HUES6 (cell line): ENCODE data around the gene RBM42.

ENCODE experiments used
- H3K27ac ChIP-seq: 2 replicates; pipeline ENCODE4 v1.7.0; 2013; ENCODE audit warnings: low read depth, mild to moderate bottlenecking, low read length, inconsistent platforms
- H3K27me3 ChIP-seq: 2 replicates; pipeline ENCODE4 v1.6.1; 2013; ENCODE audit warnings: low read length; ENCODE audit not compliant: control insufficient read depth, insufficient read depth
- H3K36me3 ChIP-seq: 2 replicates; pipeline ENCODE4 v1.6.1; 2013; ENCODE audit warnings: low read length; ENCODE audit not compliant: control insufficient read depth, insufficient read depth
- H3K4me1 ChIP-seq: 2 replicates; pipeline ENCODE4 v1.6.1; 2013; ENCODE audit warnings: low read length; ENCODE audit not compliant: control insufficient read depth, insufficient read depth
- H3K4me3 ChIP-seq: 2 replicates; pipeline ENCODE4 v1.5.1; 2013; ENCODE audit warnings: low read depth, low read length
- H3K9ac ChIP-seq: one replicate; pipeline ENCODE4 v1.6.1; 2013; ENCODE audit warnings: mild to moderate bottlenecking, low read length
- H3K9me3 ChIP-seq: 2 replicates; pipeline ENCODE4 v1.6.1; 2013; ENCODE audit warnings: low read depth, low read length; ENCODE audit not compliant: control insufficient read depth, insufficient read depth

Gene RBM42

DNA sequence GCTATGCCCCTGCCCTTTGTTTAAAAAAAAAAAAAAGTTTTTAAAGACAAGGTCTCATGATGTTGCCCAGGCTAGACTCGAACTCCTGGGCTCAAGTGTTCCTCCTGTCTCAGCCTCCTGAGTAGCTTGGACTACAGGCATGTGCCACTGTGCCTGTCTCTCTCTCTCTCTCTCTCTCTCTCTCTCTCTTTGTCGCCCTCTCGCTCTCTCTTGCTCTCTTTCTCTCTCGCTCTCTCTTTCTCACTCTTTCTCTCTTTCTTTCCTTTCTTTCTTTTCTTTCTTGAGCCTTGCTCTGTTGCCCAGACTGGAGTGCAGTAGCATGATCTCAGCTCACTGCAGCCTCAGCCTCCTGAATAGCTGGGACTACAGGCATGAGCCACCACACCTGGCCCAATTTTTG lies 26.8 kb downstream of the RBM42 start:
- H3K4me3 ChIP-seq: no peak overlapping the region
- H3K36me3 ChIP-seq: peaks cover 72% of the 10 kb centered on the region

DNA sequence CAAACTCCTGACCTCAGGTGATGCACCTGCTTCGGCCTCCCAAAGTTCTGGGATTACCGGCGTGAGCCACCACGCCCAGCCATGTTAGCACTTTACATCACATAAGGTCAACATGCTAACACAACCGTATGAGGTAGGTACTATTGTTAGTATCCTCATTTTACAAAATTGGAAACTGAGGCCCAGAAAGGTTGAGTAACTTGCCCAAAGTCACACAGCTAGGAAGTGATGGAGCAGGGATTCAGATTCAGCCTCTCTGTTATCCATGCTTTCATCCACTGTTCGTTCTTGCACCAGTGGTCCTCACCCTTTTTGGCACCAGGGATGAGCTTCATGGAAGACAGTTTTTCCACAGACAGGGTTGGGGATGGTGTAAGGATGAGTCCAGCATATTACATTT lies 27.9 kb downstream of the RBM42 start:
- no peaks in the 10 kb centered on the region for H3K27me3 ChIP-seq

More for the DNA sequence above, 26.8 kb downstream of the RBM42 start:
- H3K9ac ChIP-seq: no peak overlapping the region
- no peaks in the 10 kb centered on the region for H3K4me1 ChIP-seq
- no peaks in the 10 kb centered on the region for H3K27me3 ChIP-seq
- no peak overlapping the region for H3K27ac ChIP-seq
- H3K9me3 ChIP-seq: no peaks in the 10 kb centered on the region

DNA sequence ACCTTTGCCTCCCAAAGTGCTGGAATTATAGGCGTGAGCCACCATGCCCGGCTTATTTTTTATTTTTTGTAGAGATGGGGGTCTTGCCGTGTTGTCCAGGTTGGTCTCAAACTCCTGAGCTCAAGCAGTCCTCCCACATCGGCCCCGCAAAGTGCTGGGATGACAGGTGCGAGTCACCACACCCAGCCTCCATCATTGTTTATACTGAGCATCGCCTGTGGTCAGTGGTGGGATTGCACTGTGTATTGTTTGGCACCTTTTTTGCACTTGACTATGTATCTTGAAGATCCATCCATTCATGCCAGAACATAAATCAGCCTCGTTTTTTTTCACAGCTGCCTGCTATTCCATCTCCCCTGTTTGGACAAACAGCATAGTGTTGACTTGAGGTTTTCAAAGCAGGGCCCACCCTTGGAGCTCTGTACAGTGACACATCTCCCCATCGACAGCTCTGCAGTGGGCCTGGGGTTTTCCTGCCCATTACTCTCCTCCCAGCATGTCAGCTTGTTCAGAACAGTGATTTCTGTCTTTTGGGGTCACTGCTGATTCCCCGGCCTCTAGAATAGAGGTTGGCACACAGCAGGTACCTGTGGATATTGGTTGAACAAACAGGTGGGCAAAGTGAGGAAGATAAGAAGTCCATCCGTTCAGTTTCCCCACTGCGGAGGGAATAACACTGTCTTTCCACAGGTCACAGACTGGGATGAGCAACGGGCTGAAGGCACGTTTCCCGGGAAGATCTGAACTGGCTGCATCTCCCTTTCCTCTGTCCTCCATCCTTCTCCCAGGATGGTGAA lies 29.3 kb downstream of the RBM42 start:
- Histone ChIP-seq H3K4me3 (no peak overlapping the region), H3K27me3 (no peaks in the 10 kb centered on the region), H3K9me3 (no peaks in the 10 kb centered on the region), H3K36me3 (peaks cover 55% of the 10 kb centered on the region), H3K9ac (no peak overlapping the region), H3K4me1 (no peaks in the 10 kb centered on the region), H3K27ac (no peak overlapping the region)

More for the DNA sequence above, 27.9 kb downstream of the RBM42 start:
- Histone ChIP-seq H3K4me3 (no peak overlapping the region), H3K9ac (no peak overlapping the region), H3K9me3 (no peaks in the 10 kb centered on the region), H3K4me1 (no peaks in the 10 kb centered on the region), H3K27ac (no peak overlapping the region), H3K36me3 (peaks cover 61% of the 10 kb centered on the region)

DNA sequence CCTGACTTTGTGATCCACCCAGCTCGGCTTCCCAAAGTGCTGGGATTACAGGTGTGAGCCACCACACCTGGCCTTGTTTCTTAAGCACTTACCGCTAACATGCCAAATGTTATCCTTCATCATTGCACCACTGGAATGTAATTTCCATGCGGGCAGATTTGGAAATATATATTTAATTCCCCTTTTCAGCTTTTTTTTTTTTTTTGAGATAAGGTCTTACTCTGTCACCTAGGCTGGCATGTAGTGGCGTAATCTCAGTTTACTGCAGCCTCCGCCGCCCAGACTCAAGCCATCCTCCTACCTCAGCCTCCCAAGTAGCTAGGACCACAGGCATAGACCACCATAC lies 33.1 kb downstream of the RBM42 start:
- no peaks in the 10 kb centered on the region for H3K27me3 ChIP-seq
- no peak overlapping the region for H3K9ac ChIP-seq
- H3K27ac ChIP-seq: no peak overlapping the region
- H3K36me3 ChIP-seq: peaks cover 26% of the 10 kb centered on the region
- no peak overlapping the region for H3K4me3 ChIP-seq
- H3K9me3 ChIP-seq: no peaks in the 10 kb centered on the region
- no peaks in the 10 kb centered on the region for H3K4me1 ChIP-seq

DNA sequence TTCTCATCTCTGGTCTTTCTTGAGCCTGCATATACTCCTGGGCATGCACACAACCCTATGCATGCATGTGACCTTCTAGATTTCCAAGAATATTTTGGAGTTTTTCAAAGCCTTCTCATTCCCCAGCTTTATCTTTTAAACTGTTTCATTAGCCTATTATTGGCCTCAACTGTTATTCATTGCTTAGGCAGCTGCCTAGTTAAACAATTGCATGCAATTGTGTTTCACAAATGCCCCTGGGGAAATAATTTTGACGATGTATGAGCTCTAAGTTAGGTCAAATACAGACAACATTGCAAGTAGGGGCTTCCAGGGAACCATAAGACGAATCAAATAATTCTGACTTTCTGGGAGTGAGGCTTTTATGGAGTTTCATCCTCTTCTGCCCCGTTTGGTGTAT lies 35.1 kb downstream of the RBM42 start:
- Histone ChIP-seq H3K4me3 (no peak overlapping the region), H3K4me1 (no peaks in the 10 kb centered on the region), H3K27ac (no peak overlapping the region), H3K36me3 (peaks cover 8% of the 10 kb centered on the region), H3K9me3 (no peaks in the 10 kb centered on the region), H3K9ac (no peak overlapping the region), H3K27me3 (0 out of 2 replicates have a peak, but pooled peaks cover 2% of the 10 kb centered on the region)

DNA sequence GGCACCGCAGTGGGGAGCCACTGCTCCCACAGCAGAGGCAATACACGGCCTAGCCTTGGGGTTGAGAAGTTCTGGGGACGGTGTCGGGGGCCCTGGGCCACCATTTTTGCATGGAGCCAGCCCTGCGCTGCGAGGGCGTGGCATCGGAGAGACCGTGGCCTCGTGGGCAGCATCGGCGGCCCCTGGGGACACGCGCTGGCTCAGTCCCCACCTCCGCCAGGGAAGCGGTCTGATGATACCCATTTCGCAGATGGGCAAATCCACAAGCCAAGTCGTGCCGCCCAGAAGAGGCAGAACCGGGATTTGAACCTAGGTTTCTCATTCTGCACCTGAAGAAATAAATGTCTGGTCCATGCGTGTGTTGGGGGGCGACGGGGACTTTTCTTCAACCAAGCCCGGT lies 36.3 kb downstream of the RBM42 start:
- Histone ChIP-seq H3K9ac (no peak overlapping the region), H3K27ac (no peak overlapping the region), H3K4me3 (no peak overlapping the region), H3K4me1 (no peaks in the 10 kb centered on the region), H3K9me3 (no peaks in the 10 kb centered on the region), H3K36me3 (peaks cover 4% of the 10 kb centered on the region; the same call in 1 of the 2 replicates), H3K27me3 (peaks cover 12% of the 10 kb centered on the region; the same call in 1 of the 2 replicates)

DNA sequence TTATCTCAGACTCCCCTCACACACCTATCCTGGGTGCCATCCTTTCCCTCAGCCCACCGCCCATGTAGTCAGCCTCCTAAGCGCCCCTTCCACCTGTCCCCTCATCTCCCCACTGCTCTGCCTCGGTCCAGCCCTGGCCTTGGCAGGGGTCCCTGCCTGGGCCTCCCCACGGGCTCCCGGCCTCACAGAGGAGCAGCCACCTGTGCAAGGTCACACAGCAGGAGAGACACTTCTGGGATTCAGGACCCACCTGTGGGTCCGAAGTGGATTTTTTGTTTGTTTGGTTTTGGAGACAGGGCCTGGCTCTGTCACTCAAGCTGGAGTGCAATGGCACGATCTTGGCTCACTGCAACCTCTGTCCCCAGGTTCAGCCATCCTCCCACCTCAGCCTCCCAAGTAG lies 36.8 kb downstream of the RBM42 start:
- no peak overlapping the region for H3K9ac ChIP-seq
- H3K4me1 ChIP-seq: no peaks in the 10 kb centered on the region

DNA sequence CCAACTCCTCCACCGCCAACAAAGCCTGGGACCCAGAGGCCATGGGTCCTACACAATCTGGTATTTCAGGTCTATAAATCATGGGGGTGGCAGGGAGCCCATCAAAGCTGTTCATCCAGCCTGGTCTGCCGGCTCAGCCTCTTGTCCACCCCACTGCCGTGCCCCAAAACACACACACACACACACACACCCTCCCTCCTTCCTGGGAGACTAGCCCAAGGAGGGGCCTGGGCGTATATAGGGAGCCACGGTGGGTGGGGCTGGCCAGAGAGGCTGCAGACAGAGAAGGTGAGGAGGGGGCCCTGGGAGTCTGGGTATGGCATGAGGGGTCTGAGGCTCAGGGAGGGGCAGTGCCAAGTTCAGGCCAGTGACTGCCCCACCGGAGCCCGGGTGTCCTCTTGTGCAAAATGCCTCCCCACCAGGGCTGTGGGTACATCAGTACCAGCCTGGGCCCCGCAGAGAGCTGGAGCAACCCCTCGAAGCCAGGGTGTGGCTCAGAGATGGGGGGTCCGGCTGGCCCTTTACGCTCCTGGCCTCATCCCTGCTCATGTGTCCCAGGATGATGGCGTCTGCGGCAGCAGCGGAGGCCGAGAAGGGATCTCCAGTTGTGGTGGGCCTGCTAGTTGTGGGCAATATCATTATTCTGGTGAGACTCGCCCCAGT lies 37.5 kb downstream of the RBM42 start, which contains the start of gene UPK1A:
Gene UPK1A, plus strand, starts transcription at position 267 of the 663 bp plus-strand sequence. Its CDS starts 296 bp downstream, at position 563.
- Histone ChIP-seq H3K9ac (no peak within 1 kb of the TSS), H3K36me3 (peaks cover 4% of the 10 kb centered on the region; the same call in 1 of the 2 replicates), H3K4me3 (no peak within 1 kb of the TSS), H3K9me3 (no peaks in the 10 kb centered on the region), H3K27me3 (peaks cover 12% of the 10 kb centered on the region; the same call in 1 of the 2 replicates), H3K4me1 (no peaks in the 10 kb centered on the region), H3K27ac (no peak within 1 kb of the TSS)

More for the DNA sequence above, 36.8 kb downstream of the RBM42 start:
- no peaks in the 10 kb centered on the region for H3K9me3 ChIP-seq
- H3K27ac ChIP-seq: no peak overlapping the region
- no peak overlapping the region for H3K4me3 ChIP-seq
- peaks cover 4% of the 10 kb centered on the region; the same call in 1 of the 2 replicates for H3K36me3 ChIP-seq
- peaks cover 12% of the 10 kb centered on the region; the same call in 1 of the 2 replicates for H3K27me3 ChIP-seq

DNA sequence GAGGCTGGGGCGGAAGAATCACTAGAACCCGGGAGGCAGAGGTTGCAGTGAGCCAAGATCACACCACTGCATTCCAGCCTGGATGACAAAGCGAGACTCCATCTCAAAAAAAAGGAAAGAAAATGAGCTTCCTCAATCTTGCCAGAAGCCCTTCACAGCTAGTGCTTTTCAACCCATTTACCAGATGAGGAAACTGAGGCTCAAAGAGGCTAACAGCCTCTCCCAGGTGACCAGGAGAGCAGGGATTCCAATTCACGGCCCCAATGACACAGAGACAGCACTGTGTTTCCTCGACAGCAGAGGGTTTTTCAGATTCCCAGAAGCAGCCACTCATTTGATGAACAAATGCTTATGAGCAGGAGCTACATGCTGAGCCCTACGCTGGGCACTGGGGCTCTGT lies 40.7 kb downstream of the RBM42 start:
- Histone ChIP-seq H3K4me3 (no peak overlapping the region), H3K36me3 (no peaks in the 10 kb centered on the region)

DNA sequence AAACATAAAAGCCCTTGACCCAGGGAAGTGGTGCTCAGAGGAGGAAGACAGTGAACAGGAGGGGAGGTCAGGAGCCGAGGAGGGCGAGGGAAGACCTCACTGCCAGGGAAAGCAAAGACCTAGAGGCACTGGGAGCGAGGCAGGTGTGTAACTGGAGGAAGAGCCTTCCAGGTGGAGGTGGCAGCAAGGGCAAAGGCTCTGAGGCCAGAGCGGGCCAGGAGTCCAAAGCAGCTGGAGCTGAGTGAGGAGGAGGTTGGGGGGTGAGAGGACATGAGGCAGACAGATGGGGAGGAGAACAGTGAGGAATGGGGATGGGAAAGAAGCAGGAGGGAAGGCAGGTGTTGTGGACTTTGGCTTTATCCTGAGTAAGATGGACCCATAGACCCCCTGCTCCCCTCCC lies 41.1 kb downstream of the RBM42 start:
- no peak overlapping the region for H3K9ac ChIP-seq
- H3K4me1 ChIP-seq: no peaks in the 10 kb centered on the region; the same call in 1 of the 2 replicates
- no peak overlapping the region for H3K4me3 ChIP-seq
- no peaks in the 10 kb centered on the region for H3K9me3 ChIP-seq
- H3K36me3 ChIP-seq: no peaks in the 10 kb centered on the region
- peaks cover 29% of the 10 kb centered on the region; the same call in 1 of the 2 replicates for H3K27me3 ChIP-seq
- H3K27ac ChIP-seq: no peak overlapping the region

More for the DNA sequence above, 40.7 kb downstream of the RBM42 start:
- Histone ChIP-seq H3K4me1 (no peaks in the 10 kb centered on the region; the same call in 1 of the 2 replicates), H3K27me3 (peaks cover 29% of the 10 kb centered on the region; the same call in 1 of the 2 replicates), H3K27ac (no peak overlapping the region), H3K9ac (no peak overlapping the region), H3K9me3 (no peaks in the 10 kb centered on the region)

DNA sequence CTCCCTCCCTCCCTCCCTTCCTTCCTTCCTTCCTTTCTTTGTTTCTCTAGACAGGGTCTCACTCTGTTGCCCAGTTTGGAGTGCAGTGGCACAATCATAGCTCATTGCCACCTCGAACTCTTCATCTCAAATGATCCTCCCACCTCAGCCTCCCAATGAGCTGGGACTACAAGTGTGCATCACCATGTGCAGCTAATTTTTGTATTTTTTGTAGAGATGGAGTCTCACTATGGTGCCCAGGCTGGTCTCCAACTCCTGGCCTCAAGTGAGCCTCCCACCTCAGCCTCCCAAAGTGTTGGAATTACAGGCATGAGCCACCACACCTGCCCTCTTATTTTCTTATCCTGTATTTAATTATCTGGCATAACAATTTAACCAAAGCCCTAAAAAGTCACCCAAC lies 41.9 kb downstream of the RBM42 start:
- peaks cover 29% of the 10 kb centered on the region; the same call in 1 of the 2 replicates for H3K27me3 ChIP-seq

More for the DNA sequence above, 41.9 kb downstream of the RBM42 start:
- no peaks in the 10 kb centered on the region; the same call in 1 of the 2 replicates for H3K4me1 ChIP-seq
- no peaks in the 10 kb centered on the region for H3K36me3 ChIP-seq
- no peaks in the 10 kb centered on the region for H3K9me3 ChIP-seq
- no peak overlapping the region for H3K27ac ChIP-seq
- no peak overlapping the region for H3K9ac ChIP-seq
- H3K4me3 ChIP-seq: no peak overlapping the region
